CD4-positive, alpha-beta T cell (primary cell): Measurements from ENCODE around the gene PSENEN. TPM values are rescaled to one million over a fixed set of nuclear protein-coding genes. Genes with fewer than 3 reads are reported as not detected.

Experiments
- ATAC-seq: fragments of 200-7000 bp; cut with Tn5 transposase; one replicate; pipeline ENCODE4 v1.10.0; 2022; ENCODE audit warnings: mild to moderate bottlenecking; ENCODE audit not compliant: poor library complexity
- CTCF ChIA-PET: fragments of 350-600 bp; sonication (Branson Sonifier 250); formaldehyde crosslinking; loops from one replicate; lab custom pipeline; 2021; ENCODE audit warnings: antibody characterized with exemption, inconsistent platforms; lab: Charles Lee
- POLR2A ChIA-PET: fragments of 350-600 bp; sonication (Branson Sonifier 250); formaldehyde crosslinking; loops from one replicate; lab custom pipeline; 2021; ENCODE audit warnings: antibody characterized with exemption, inconsistent platforms; lab: Charles Lee
- DNase-seq, 14 experiments: peaks; one replicate each; pipeline ENCODE4 v3.0.0-alpha.2; 2013 to 2020; ENCODE audit warnings: mixed read lengths in 2 of 14
- H3K27ac ChIP-seq, 2 donors: one replicate each; pipeline versions ENCODE4 v1.5.1 to v1.7.0; 2013; ENCODE audit warnings: low read length in 2 of 2, low read depth in 1 of 2, mild to moderate bottlenecking in 1 of 2
- H3K27me3 ChIP-seq, 2 experiments: 1 replicate in 1 of 2; 2 replicates in 1 of 2; pipeline versions ENCODE4 v1.6.1 to v1.7.0; 2013; ENCODE audit warnings: low read length in 2 of 2, control low read depth in 1 of 2, mild to moderate bottlenecking in 1 of 2, moderate library complexity in 1 of 2; ENCODE audit not compliant: insufficient read depth in 2 of 2, control insufficient read depth in 1 of 2
- H3K36me3 ChIP-seq: one replicate; pipeline ENCODE4 v1.6.1; 2013; ENCODE audit warnings: low read length, control low read depth; ENCODE audit not compliant: insufficient read depth
- H3K4me1 ChIP-seq: one replicate; pipeline ENCODE4 v1.6.1; 2013; ENCODE audit warnings: low read length, control low read depth; ENCODE audit not compliant: insufficient read depth
- H3K4me3 ChIP-seq: one replicate; pipeline ENCODE4 v1.5.1; 2013; ENCODE audit warnings: mild to moderate bottlenecking, low read length, moderate library complexity
- H3K9me3 ChIP-seq, 2 experiments: 1 replicate in 1 of 2; 2 replicates in 1 of 2; pipeline versions ENCODE4 v1.6.1 to v1.7.0; 2013; ENCODE audit warnings: low read length in 2 of 2, mild to moderate bottlenecking in 2 of 2, control low read depth in 1 of 2, moderate library complexity in 1 of 2; ENCODE audit not compliant: control insufficient read depth in 1 of 2, insufficient read depth in 1 of 2
- H3K27ac Mint-ChIP-seq: one replicate; pipeline ENCODE4 v1.8.0; 2020; ENCODE audit warnings: mixed read lengths
- H3K27me3 Mint-ChIP-seq: one replicate; pipeline ENCODE4 v1.8.0; 2021; ENCODE audit warnings: mixed read lengths
- H3K36me3 Mint-ChIP-seq: one replicate; pipeline ENCODE4 v1.8.0; 2021; ENCODE audit warnings: low read depth, mixed read lengths
- H3K4me1 Mint-ChIP-seq: one replicate; pipeline ENCODE4 v1.8.0; 2021; ENCODE audit warnings: low read depth, mixed read lengths
- H3K4me3 Mint-ChIP-seq: one replicate; pipeline ENCODE4 v1.8.0; 2020; ENCODE audit warnings: mild to moderate bottlenecking, mixed read lengths
- H3K9me3 Mint-ChIP-seq: one replicate; pipeline ENCODE4 v1.8.0; 2020; ENCODE audit warnings: mixed read lengths
- CTCF ChIP-seq: fragments of 200-600 bp; IDR thresholded peaks from one replicate; pipeline ENCODE4 v1.8.0; 2022; ENCODE audit warnings: antibody characterized with exemption, mild to moderate bottlenecking
- intact Hi-C, 2 experiments: fragments of 100-400 bp; cut with DNase I in 1 of 2; cut with micrococcal nuclease in 1 of 2; formaldehyde crosslinking; loops; one replicate each; pipeline versions ENCODE4 v1.15.1 to v1.9.0; 2023 to 2025; cut with DNase I, micrococcal nuclease
- total RNA-seq, 174 experiments: library from RNA in 2 of 174; stranded (reverse) in 2 of 174; gene quantifications; one replicate each; pipeline ENCODE4 v1.2.3 and lab custom pipeline; 2021 to 2026

The PSENEN gene
- total RNA-seq, 2 experiments from 2014 or later = 7.3 to 9.4 TPM

DNA sequence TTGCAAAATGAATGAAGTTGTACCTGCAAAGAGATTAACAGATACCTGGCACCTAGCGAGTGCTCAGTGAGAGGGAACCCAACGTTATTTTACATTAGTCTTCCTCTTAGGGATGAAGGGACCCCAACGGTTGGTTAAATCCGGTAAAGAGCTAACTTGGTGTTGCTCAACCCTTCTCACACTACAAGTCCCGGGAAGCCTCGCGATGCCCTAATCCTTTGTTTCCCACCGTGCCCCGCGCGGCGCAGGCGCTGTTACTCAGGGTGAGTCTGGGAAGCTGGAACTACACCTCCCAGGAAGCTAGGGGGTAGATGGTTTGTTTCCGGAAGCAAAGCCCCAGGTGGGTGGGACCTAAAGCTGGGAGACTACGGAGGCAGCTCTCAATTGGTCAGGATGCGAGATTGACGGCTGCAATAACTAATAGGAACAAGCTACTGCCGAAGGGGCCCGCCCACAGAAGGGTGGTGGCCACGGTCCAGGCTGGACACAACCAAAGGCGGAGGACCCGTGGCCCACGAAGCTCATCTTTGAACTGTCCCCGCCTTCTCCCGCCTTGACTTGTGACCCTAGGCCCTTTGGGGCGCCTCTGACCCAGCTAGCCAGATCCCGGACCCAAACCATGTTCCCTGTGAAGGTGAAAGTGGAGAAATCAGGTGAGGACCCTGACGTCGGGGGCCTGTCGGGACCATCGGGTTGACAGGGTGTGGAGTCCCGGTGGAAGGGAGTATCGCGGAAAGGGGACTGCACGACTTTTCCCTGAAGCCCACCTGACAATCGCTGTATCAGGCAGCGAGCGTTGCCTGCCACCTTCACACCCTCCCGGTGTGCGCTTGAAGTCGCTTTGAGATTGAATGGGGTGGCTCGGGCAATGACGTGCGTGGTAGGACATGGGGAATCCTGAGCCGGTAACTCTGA lies 2.9 kb downstream of the PSENEN start, which contains the start of gene LIN37:
LIN37 (plus strand) TSS at position 471 of the 915 bp plus-strand sequence; CDS start at position 620, 149 bp downstream.
- H3K27ac ChIP-seq = peak within 1 kb of the TSS; percentile 61 to 75
- H3K27me3 Mint-ChIP-seq = no peaks in the 10 kb centered on the region
- no peaks in the 10 kb centered on the region for H3K27me3 ChIP-seq
- H3K4me1 ChIP-seq = peaks cover 49% of the 10 kb centered on the region
- H3K27ac Mint-ChIP-seq = peak within 1 kb of the TSS; percentile 89
- CTCF ChIA-PET = interaction anchor here (1.0 kb wide), 2 partner anchors 33 to 211 kb away, joined by 3 to 5 read pairs; no protein-coding TSS in a partner anchor
- peaks cover 37% of the 10 kb centered on the region for H3K4me1 Mint-ChIP-seq
- H3K9me3 ChIP-seq = no peaks in the 10 kb centered on the region
- TF ChIP-seq CTCF = no peak
- POLR2A ChIA-PET = interaction anchor here (0.8 to 1.7 kb wide), 16 partner anchors 8 to 741 kb away, joined by 3 to 17 read pairs (median 5); partner anchors contain the start of genes COX6B1, POLR2I, PROSER3 and ZNF566
- intact Hi-C loops = loop anchor here (1.0 to 10.0 kb wide), 6 partner anchors 9 to 366 kb away; partner anchors contain the start of genes HSPB6 (in 1 of the 2), LRFN3 (in 1 of the 2), OVOL3 (in 1 of the 2) and POLR2I (in 1 of the 2)
- no peaks in the 10 kb centered on the region for H3K9me3 Mint-ChIP-seq
- peak within 1 kb of the TSS; percentile 98 for H3K4me3 Mint-ChIP-seq
- peaks cover 30% of the 10 kb centered on the region for H3K36me3 Mint-ChIP-seq
- H3K4me3 ChIP-seq = peak within 1 kb of the TSS; percentile 94
- DNase-seq = peak; percentile 95 to 100 (median 98)
- peaks cover 14% of the 10 kb centered on the region for H3K36me3 ChIP-seq
- peak; percentile 70 for ATAC-seq

DNA sequence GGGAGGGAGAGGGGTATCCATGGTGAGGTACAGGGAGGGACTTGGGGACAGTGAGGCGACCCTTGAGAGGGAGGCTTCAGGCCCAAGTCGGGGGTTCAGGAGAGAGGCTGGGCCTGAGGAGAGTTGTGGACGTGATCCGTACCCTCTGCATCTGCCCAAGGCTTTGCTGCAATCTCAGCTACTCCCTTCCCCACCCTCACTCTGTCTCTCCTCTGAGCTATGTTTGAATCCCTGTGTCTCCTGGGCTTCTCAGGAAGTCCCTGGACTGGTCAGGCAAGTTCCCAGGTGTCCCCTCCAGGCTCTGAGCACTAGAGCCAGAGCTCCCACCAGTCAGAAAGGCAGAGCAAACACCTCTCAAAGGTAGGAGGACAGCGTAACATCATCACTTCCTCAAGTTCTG lies 4.7 kb downstream of the PSENEN start:
- Histone ChIP-seq H3K4me3 (no peak overlapping the region), H3K27ac (no peak overlapping the region), H3K4me1 (peaks cover 37% of the 10 kb centered on the region), H3K9me3 (no peaks in the 10 kb centered on the region), H3K36me3 (peaks cover 28% of the 10 kb centered on the region), H3K27me3 (no peaks in the 10 kb centered on the region)
- no peak overlapping the region for H3K27ac Mint-ChIP-seq
- peaks cover 6% of the 10 kb centered on the region for H3K27me3 Mint-ChIP-seq
- intact Hi-C loops = loop anchor here in 1 of 2 experiments (10.0 kb wide), 1 partner anchor 935 kb away; the partner anchor contains the start of gene ZNF567
- no peaks in the 10 kb centered on the region for H3K9me3 Mint-ChIP-seq
- POLR2A ChIA-PET = no interaction called here
- peaks cover 37% of the 10 kb centered on the region for H3K36me3 Mint-ChIP-seq
- no peak for DNase-seq
- H3K4me3 Mint-ChIP-seq = peak overlapping the region; percentile 78
- ATAC-seq = no peak
- no peak for TF ChIP-seq CTCF
- H3K4me1 Mint-ChIP-seq = peaks cover 35% of the 10 kb centered on the region
- CTCF ChIA-PET = no interaction called here
